HEK293T (cell line): Measurements from ENCODE around the gene PRPS1L1.

Source experiments
- ARNT ChIP-seq: fragments of 450-650 bp; IDR thresholded peaks from 2 replicates; pipeline ENCODE4 v1.6.1; 2017; ENCODE audit warnings: mild to moderate bottlenecking
- BHLHE40 ChIP-seq: fragments of 450-650 bp; IDR thresholded peaks from 2 replicates; pipeline ENCODE4 v1.6.1; 2016; ENCODE audit warnings: mild to moderate bottlenecking, moderate library complexity, borderline replicate concordance
- ELF4 ChIP-seq: fragments of 450-650 bp; IDR thresholded peaks from 2 replicates; pipeline ENCODE4 v1.6.1; 2017; ENCODE audit warnings: antibody characterized with exemption
- FOXA1 ChIP-seq: fragments of 450-650 bp; IDR thresholded peaks from 2 replicates; pipeline ENCODE4 v1.6.1; 2016; ENCODE audit warnings: mild to moderate bottlenecking
- FOXM1 ChIP-seq: fragments of 450-650 bp; IDR thresholded peaks from 2 replicates; pipeline ENCODE4 v1.6.1; 2017; ENCODE audit warnings: mild to moderate bottlenecking, borderline replicate concordance
- HDGF ChIP-seq: fragments of 450-650 bp; IDR thresholded peaks from 2 replicates; pipeline ENCODE4 v1.6.1; 2017; ENCODE audit warnings: antibody characterized with exemption, borderline replicate concordance
- LEF1 ChIP-seq: fragments of 450-650 bp; IDR thresholded peaks from 2 replicates; pipeline ENCODE4 v1.6.1; 2017; ENCODE audit warnings: mild to moderate bottlenecking, borderline replicate concordance
- NFRKB ChIP-seq: fragments of 450-650 bp; IDR thresholded peaks from 2 replicates; pipeline ENCODE4 v1.6.1; 2016; ENCODE audit warnings: mild to moderate bottlenecking, moderate library complexity
- SP1 ChIP-seq: fragments of 450-650 bp; IDR thresholded peaks from 2 replicates; pipeline ENCODE4 v1.6.1; 2017
- SUZ12 ChIP-seq: fragments of 450-650 bp; IDR thresholded peaks from 2 replicates; pipeline ENCODE4 v1.6.1; 2016; ENCODE audit warnings: mild to moderate bottlenecking
- TARDBP ChIP-seq: fragments of 450-650 bp; IDR thresholded peaks from 2 replicates; pipeline ENCODE4 v1.6.1; 2016
- ZNF384 ChIP-seq: fragments of 450-650 bp; IDR thresholded peaks from 2 replicates; pipeline ENCODE4 v1.6.1; 2016
- TF ChIP-seq, protein P1 (sequence below): fragments of 450-650 bp; IDR thresholded peaks from 2 replicates; pipeline ENCODE4 v1.6.1; 2016

DNA sequence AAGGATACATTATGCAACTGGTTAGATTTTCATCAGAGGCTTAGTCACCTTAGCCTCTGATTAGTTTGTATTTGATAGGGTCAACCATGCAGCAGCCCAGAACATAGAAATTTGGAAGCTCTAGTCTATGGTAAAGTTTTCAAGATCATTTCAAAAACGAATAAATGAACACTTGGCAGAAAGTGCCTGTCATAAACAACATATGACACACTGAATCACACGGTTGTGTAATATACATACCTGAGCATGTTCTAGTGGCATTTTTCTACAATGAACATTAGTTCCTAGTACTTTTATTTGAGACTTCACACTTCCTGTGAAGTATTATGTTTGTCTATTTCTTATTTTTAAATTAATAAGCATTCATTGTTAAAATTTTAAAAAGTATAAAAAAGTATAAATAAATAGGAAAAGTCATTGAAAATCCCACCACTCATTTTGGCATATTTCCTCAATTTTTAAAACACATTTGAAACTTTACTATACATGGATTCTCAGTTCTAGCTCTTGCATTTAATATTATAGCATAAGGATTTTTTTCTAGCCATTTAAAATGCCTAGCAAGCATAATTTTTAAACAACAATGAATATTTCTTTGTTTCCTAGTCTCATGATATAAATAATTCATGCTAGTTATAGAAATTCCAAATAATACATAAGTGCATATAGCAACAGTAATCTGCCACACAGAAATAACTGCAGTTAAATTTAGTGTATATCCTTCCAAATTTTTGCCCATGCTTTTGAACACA lies 25.7 kb upstream of the PRPS1L1 start:
- TF ChIP-seq ELF4 (no peak), HDGF (no peak), SP1 (no peak), TARDBP (no peak), SUZ12 (no peak), ARNT (no peak), ZNF384 (no peak), NFRKB (no peak), LEF1 (no peak), FOXA1 (no peak), FOXM1 (no peak), BHLHE40 (no peak)
- TF ChIP-seq, protein P1, sequence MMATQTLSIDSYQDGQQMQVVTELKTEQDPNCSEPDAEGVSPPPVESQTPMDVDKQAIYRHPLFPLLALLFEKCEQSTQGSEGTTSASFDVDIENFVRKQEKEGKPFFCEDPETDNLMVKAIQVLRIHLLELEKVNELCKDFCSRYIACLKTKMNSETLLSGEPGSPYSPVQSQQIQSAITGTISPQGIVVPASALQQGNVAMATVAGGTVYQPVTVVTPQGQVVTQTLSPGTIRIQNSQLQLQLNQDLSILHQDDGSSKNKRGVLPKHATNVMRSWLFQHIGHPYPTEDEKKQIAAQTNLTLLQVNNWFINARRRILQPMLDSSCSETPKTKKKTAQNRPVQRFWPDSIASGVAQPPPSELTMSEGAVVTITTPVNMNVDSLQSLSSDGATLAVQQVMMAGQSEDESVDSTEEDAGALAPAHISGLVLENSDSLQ = no peak
